CD14-positive monocyte (primary cell): Measurements from ENCODE around the gene CCL28. TPM values are rescaled to one million over a fixed set of nuclear protein-coding genes. Genes with fewer than 3 reads are reported as not detected.

Experiments used
- DNase-seq, 3 donors: peaks; one replicate each; pipeline ENCODE4 v3.0.0-alpha.2; 2011 to 2022
- H2AFZ ChIP-seq: 2 replicates; pipeline ENCODE4 v1.6.0; 2012; ENCODE audit warnings: mild to moderate bottlenecking, low read depth, low read length, inconsistent platforms; ENCODE audit not compliant: insufficient read depth, poor library complexity, severe bottlenecking
- H3K27ac ChIP-seq, 2 donors: 1 replicate in 1 of 2; 2 replicates in 1 of 2; pipeline ENCODE4 v1.5.1; 2012 to 2013; ENCODE audit warnings: low read length in 2 of 2, control low read depth in 1 of 2, inconsistent platforms in 1 of 2, low read depth in 1 of 2, mild to moderate bottlenecking in 1 of 2
- H3K27me3 ChIP-seq, 2 donors: one replicate each; pipeline versions ENCODE4 v1.6.0 to v1.6.1; 2011 to 2013; ENCODE audit warnings: low read length in 2 of 2; ENCODE audit not compliant: control insufficient read depth in 2 of 2, insufficient read depth in 2 of 2
- H3K36me3 ChIP-seq, 2 donors: replicated peaks in 1 of 2; 1 replicate in 1 of 2; 2 replicates in 1 of 2; pipeline versions ENCODE4 v1.5.1 to v1.6.1; 2012 to 2013; ENCODE audit warnings: low read length in 2 of 2, control low read depth in 1 of 2, inconsistent platforms in 1 of 2, mild to moderate bottlenecking in 1 of 2; ENCODE audit not compliant: insufficient read depth in 2 of 2, control insufficient read depth in 1 of 2
- H3K4me1 ChIP-seq, 2 donors: 1 replicate in 1 of 2; 2 replicates in 1 of 2; pipeline versions ENCODE4 v1.5.1 to v1.6.1; 2012 to 2013; ENCODE audit warnings: low read length in 2 of 2, control low read depth in 1 of 2, inconsistent platforms in 1 of 2, mild to moderate bottlenecking in 1 of 2, moderate library complexity in 1 of 2; ENCODE audit not compliant: insufficient read depth in 2 of 2, control insufficient read depth in 1 of 2
- H3K4me2 ChIP-seq: replicated peaks from 2 replicates; pipeline ENCODE3; 2012; ENCODE audit warnings: low read length, moderate library complexity, mild to moderate bottlenecking; ENCODE audit not compliant: poor library complexity, severe bottlenecking; ENCODE audit errors: extremely low read depth
- H3K4me3 ChIP-seq, 3 experiments: fragments of 200-600 bp in 1 of 3; sonication (generic) in 1 of 3; replicated peaks in 1 of 3; 1 replicate in 2 of 3; 2 replicates in 1 of 3; pipeline ENCODE4 v1.5.1; 2011 to 2013; ENCODE audit warnings: low read length in 3 of 3, mild to moderate bottlenecking in 3 of 3, control low read depth in 2 of 3, low read depth in 2 of 3, inconsistent platforms in 1 of 3, moderate library complexity in 1 of 3
- H3K79me2 ChIP-seq: 2 replicates; pipeline ENCODE4 v1.6.0; 2012; ENCODE audit warnings: mild to moderate bottlenecking, control low read depth, inconsistent platforms, low read length, moderate library complexity; ENCODE audit not compliant: insufficient read depth
- H3K9ac ChIP-seq: 2 replicates; pipeline ENCODE4 v1.6.0; 2017; ENCODE audit warnings: low read length, mild to moderate bottlenecking; ENCODE audit not compliant: insufficient read depth, poor library complexity, severe bottlenecking
- H3K9me3 ChIP-seq, 2 donors: replicated peaks in 1 of 2; 1 replicate in 1 of 2; 2 replicates in 1 of 2; pipeline versions ENCODE4 v1.5.1 to v1.6.1; 2012 to 2013; ENCODE audit warnings: low read length in 2 of 2, control low read depth in 1 of 2; ENCODE audit not compliant: control insufficient read depth in 1 of 2, insufficient read depth in 1 of 2
- H4K20me1 ChIP-seq: 2 replicates; pipeline ENCODE4 v1.6.0; 2012; ENCODE audit warnings: mild to moderate bottlenecking, low read length, control low read depth, moderate library complexity; ENCODE audit not compliant: insufficient read depth
- H3K27ac Mint-ChIP-seq, 7 donors: one replicate each; pipeline ENCODE4 v1.8.0; 2020; ENCODE audit warnings: mild to moderate bottlenecking in 7 of 7, mixed read lengths in 7 of 7, moderate library complexity in 6 of 7, inconsistent platforms in 2 of 7
- H3K27me3 Mint-ChIP-seq, 3 donors: one replicate each; pipeline ENCODE4 v1.8.0; 2021 to 2022; ENCODE audit warnings: low read depth in 3 of 3, mild to moderate bottlenecking in 3 of 3, mixed read lengths in 3 of 3, moderate library complexity in 3 of 3, inconsistent platforms in 1 of 3
- H3K36me3 Mint-ChIP-seq, 2 donors: one replicate each; pipeline ENCODE4 v1.8.0; 2020; ENCODE audit warnings: mixed read lengths in 2 of 2, inconsistent platforms in 1 of 2, mild to moderate bottlenecking in 1 of 2
- H3K4me1 Mint-ChIP-seq: one replicate; pipeline ENCODE4 v1.8.0; 2020; ENCODE audit warnings: mild to moderate bottlenecking, mixed read lengths
- H3K4me3 Mint-ChIP-seq, 2 donors: one replicate each; pipeline ENCODE4 v1.8.0; 2020; ENCODE audit warnings: mild to moderate bottlenecking in 2 of 2, mixed read lengths in 2 of 2, moderate library complexity in 1 of 2
- H3K9me3 Mint-ChIP-seq, 7 donors: one replicate each; pipeline ENCODE4 v1.8.0; 2020 to 2022; ENCODE audit warnings: mixed read lengths in 7 of 7, mild to moderate bottlenecking in 6 of 7, moderate library complexity in 6 of 7, inconsistent platforms in 2 of 7
- CTCF ChIP-seq: fragments of 200-600 bp; IDR thresholded peaks from one replicate; pipeline ENCODE4 v1.8.0; 2022; ENCODE audit warnings: antibody characterized with exemption, mild to moderate bottlenecking
- WGBS: methylation state at CpG from one replicate; pipeline ENCODE4 v1.1.5; 2013; ENCODE audit warnings: missing lambda C conversion rate; ENCODE audit not compliant: insufficient coverage; 5-methylcytosine and 5-hydroxymethylcytosine counted together
- intact Hi-C, 2 donors: fragments of 100-400 bp; cut with micrococcal nuclease; formaldehyde crosslinking; loops; one replicate each; pipeline versions ENCODE4 v1.15.0 to v1.15.1; 2023
- polyA plus RNA-seq, 3 donors: library from polyadenylated mRNA; depleted of rRNA in 1 of 3; unstranded in 2 of 3; stranded (reverse) in 1 of 3; fragments of 300-500 nt in 2 of 3; fragments of >200 nt in 1 of 3; fragmentation: Illumina TruSeq in 2 of 3; gene quantifications; 1 replicate in 2 of 3; 2 replicates in 1 of 3; pipeline ENCODE4 v1.2.3, GENCODE V29; 2012 to 2021

Gene CCL28
- polyA plus RNA-seq, 3 donors: 0.10 to 0.51 (median 0.32) TPM

GRCh38 chr5:43420241-43420640, 8.1 kb upstream of the CCL28 start:
- Histone ChIP-seq H3K9me3 (no peaks in the 10 kb centered on the region), H3K4me3 (no peak overlapping the region), H3K4me2 (no peak overlapping the region), H3K36me3 (no peaks in the 10 kb centered on the region), H4K20me1 (no peaks in the 10 kb centered on the region), H2AFZ (no peak overlapping the region), H3K79me2 (no peaks in the 10 kb centered on the region), H3K27me3 (no peaks in the 10 kb centered on the region), H3K4me1 (no peaks in the 10 kb centered on the region), H3K9ac (no peak overlapping the region), H3K27ac (no peak overlapping the region)
- 75% methylated on average over 1 of the region's 4 CpGs for WGBS
- H3K4me1 Mint-ChIP-seq: no peaks in the 10 kb centered on the region
- no peaks in the 10 kb centered on the region for H3K9me3 Mint-ChIP-seq
- no peaks in the 10 kb centered on the region for H3K36me3 Mint-ChIP-seq
- peaks cover 0 to 1% (median 0%) of the 10 kb centered on the region in 3 donors for H3K27me3 Mint-ChIP-seq
- no peak for TF ChIP-seq CTCF
- no peak for DNase-seq
- no peak overlapping the region for H3K4me3 Mint-ChIP-seq
- no peak overlapping the region for H3K27ac Mint-ChIP-seq
- intact Hi-C loops: no loop called here

GRCh38 chr5:43418561-43418960, 6.4 kb upstream of the CCL28 start:
- TF ChIP-seq CTCF: no peak
- WGBS: 100% methylated on average over 2 of the region's 2 CpGs
- no peaks in the 10 kb centered on the region for H3K79me2 ChIP-seq
- no peak for DNase-seq
- no peak overlapping the region for H2AFZ ChIP-seq
- no peak overlapping the region for H3K4me3 ChIP-seq
- H4K20me1 ChIP-seq: no peaks in the 10 kb centered on the region
- H3K4me1 Mint-ChIP-seq: no peaks in the 10 kb centered on the region
- H3K27ac ChIP-seq: no peak overlapping the region
- H3K4me2 ChIP-seq: no peak overlapping the region
- H3K27me3 Mint-ChIP-seq: peaks cover 0 to 1% (median 0%) of the 10 kb centered on the region in 3 donors
- no peak overlapping the region for H3K4me3 Mint-ChIP-seq
- no peaks in the 10 kb centered on the region for H3K27me3 ChIP-seq
- intact Hi-C loops: no loop called here
- no peak overlapping the region for H3K9ac ChIP-seq
- no peak overlapping the region for H3K27ac Mint-ChIP-seq
- no peaks in the 10 kb centered on the region for H3K36me3 ChIP-seq
- no peaks in the 10 kb centered on the region for H3K36me3 Mint-ChIP-seq
- no peaks in the 10 kb centered on the region for H3K4me1 ChIP-seq
- H3K9me3 Mint-ChIP-seq: peaks cover 0 to 3% (median 0%) of the 10 kb centered on the region in 7 donors
- no peaks in the 10 kb centered on the region for H3K9me3 ChIP-seq
